Measurements from ENCODE around the gene DYSF. TPM values are rescaled to one million over a fixed set of nuclear protein-coding genes. Genes with fewer than 3 reads are reported as not detected.

Gene DYSF
- polyA plus RNA-seq, 1 of the 3 experiments (the other 2 are of a cell fraction): 0.10 TPM

DNA sequence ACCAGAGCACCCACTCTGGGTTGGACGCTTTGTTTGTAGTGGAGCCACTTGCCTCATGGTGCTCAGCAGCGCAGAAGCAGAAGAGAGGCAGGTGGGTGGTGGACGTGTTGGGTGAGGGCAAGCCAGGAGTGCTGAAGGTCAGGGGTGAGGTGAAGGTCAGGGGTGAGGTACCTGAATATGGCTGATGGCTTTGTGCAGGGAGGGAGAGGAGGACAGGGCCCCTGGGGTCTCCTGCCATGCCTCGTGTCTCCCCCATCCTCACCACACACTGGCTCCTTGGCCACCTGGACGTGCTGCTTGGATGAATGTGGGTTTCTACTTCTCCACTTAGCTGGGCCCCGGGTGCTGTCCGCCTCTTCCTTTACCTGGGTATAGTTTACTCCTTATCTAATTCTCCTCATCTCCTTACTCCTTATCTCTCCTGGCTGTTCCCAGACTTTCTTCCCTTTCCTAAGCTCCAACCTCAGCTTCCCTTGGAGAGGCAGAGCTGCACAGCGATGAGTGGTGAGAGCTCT is 68.1 kb downstream of the DYSF start:
- no peak overlapping the region for H3K27ac ChIP-seq (ENCODE audit: low read depth in 2 of 2, low read length in 1 of 2)
- 27% methylated on average over 8 of the region's 8 CpGs for WGBS (ENCODE audit: low lambda C conversion rate)
- H3K9me3 ChIP-seq: no peaks in the 10 kb centered on the region
- DNase-seq: no peak
- peaks cover 13% of the 10 kb centered on the region; the same call in 1 of the 2 replicates for H3K27me3 ChIP-seq (ENCODE audit: insufficient read depth)
- no peak overlapping the region for H3K4me2 ChIP-seq
- no peak overlapping the region for H2AFZ ChIP-seq (ENCODE audit: low read depth)
- H3K9me2 ChIP-seq: no peaks in the 10 kb centered on the region
- no peaks in the 10 kb centered on the region for H3K36me3 ChIP-seq (replicated peaks in 1 of 2; ENCODE audit: control insufficient read depth in 1 of 2, insufficient read depth in 2 of 2, low read length in 1 of 2)
- no peak overlapping the region for H3K4me3 ChIP-seq (ENCODE audit: low read depth in 2 of 2, low read length in 1 of 2)
- H4K20me1 ChIP-seq (ENCODE audit: insufficient read depth): no peaks in the 10 kb centered on the region
- H3K4me1 ChIP-seq (ENCODE audit: control insufficient read depth in 1 of 2, insufficient read depth in 2 of 2, low read depth in 1 of 2, low read length in 1 of 2): no peaks in the 10 kb centered on the region
- CTCF ChIA-PET: interaction anchor here (1.1 to 1.5 kb wide), 3 partner anchors 8 to 30 kb away, joined by 3 to 8 read pairs (median 7); no protein-coding TSS in a partner anchor
- POLR2A ChIA-PET: no interaction called here
- no peaks in the 10 kb centered on the region for H3K79me2 ChIP-seq (ENCODE audit: insufficient read depth)
- no peaks in the 10 kb centered on the region for H3F3A ChIP-seq (replicated peaks; ENCODE audit: insufficient read depth)
- TF ChIP-seq, protein P1, sequence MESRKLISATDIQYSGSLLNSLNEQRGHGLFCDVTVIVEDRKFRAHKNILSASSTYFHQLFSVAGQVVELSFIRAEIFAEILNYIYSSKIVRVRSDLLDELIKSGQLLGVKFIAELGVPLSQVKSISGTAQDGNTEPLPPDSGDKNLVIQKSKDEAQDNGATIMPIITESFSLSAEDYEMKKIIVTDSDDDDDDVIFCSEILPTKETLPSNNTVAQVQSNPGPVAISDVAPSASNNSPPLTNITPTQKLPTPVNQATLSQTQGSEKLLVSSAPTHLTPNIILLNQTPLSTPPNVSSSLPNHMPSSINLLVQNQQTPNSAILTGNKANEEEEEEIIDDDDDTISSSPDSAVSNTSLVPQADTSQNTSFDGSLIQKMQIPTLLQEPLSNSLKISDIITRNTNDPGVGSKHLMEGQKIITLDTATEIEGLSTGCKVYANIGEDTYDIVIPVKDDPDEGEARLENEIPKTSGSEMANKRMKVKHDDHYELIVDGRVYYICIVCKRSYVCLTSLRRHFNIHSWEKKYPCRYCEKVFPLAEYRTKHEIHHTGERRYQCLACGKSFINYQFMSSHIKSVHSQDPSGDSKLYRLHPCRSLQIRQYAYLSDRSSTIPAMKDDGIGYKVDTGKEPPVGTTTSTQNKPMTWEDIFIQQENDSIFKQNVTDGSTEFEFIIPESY (IDR thresholded peaks at IDR 0.05; ENCODE audit: borderline replicate concordance, low read depth): no peak
- TF ChIP-seq, protein P2, sequence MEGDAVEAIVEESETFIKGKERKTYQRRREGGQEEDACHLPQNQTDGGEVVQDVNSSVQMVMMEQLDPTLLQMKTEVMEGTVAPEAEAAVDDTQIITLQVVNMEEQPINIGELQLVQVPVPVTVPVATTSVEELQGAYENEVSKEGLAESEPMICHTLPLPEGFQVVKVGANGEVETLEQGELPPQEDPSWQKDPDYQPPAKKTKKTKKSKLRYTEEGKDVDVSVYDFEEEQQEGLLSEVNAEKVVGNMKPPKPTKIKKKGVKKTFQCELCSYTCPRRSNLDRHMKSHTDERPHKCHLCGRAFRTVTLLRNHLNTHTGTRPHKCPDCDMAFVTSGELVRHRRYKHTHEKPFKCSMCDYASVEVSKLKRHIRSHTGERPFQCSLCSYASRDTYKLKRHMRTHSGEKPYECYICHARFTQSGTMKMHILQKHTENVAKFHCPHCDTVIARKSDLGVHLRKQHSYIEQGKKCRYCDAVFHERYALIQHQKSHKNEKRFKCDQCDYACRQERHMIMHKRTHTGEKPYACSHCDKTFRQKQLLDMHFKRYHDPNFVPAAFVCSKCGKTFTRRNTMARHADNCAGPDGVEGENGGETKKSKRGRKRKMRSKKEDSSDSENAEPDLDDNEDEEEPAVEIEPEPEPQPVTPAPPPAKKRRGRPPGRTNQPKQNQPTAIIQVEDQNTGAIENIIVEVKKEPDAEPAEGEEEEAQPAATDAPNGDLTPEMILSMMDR (IDR thresholded peaks at IDR 0.05): no peak
- TF ChIP-seq ELF1 (IDR thresholded peaks at IDR 0.05): no peak
- TF ChIP-seq, protein P3, sequence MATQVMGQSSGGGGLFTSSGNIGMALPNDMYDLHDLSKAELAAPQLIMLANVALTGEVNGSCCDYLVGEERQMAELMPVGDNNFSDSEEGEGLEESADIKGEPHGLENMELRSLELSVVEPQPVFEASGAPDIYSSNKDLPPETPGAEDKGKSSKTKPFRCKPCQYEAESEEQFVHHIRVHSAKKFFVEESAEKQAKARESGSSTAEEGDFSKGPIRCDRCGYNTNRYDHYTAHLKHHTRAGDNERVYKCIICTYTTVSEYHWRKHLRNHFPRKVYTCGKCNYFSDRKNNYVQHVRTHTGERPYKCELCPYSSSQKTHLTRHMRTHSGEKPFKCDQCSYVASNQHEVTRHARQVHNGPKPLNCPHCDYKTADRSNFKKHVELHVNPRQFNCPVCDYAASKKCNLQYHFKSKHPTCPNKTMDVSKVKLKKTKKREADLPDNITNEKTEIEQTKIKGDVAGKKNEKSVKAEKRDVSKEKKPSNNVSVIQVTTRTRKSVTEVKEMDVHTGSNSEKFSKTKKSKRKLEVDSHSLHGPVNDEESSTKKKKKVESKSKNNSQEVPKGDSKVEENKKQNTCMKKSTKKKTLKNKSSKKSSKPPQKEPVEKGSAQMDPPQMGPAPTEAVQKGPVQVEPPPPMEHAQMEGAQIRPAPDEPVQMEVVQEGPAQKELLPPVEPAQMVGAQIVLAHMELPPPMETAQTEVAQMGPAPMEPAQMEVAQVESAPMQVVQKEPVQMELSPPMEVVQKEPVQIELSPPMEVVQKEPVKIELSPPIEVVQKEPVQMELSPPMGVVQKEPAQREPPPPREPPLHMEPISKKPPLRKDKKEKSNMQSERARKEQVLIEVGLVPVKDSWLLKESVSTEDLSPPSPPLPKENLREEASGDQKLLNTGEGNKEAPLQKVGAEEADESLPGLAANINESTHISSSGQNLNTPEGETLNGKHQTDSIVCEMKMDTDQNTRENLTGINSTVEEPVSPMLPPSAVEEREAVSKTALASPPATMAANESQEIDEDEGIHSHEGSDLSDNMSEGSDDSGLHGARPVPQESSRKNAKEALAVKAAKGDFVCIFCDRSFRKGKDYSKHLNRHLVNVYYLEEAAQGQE (IDR thresholded peaks at IDR 0.05; ENCODE audit: low read depth, low read length): no peak
- no peak for TF ChIP-seq FOXM1 (IDR thresholded peaks at IDR 0.05; ENCODE audit: low read depth)
- no peak for TF ChIP-seq RAD21 (IDR thresholded peaks at IDR 0.05; ENCODE audit: low read length)
- TF ChIP-seq, protein P4, sequence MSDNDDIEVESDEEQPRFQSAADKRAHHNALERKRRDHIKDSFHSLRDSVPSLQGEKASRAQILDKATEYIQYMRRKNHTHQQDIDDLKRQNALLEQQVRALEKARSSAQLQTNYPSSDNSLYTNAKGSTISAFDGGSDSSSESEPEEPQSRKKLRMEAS (IDR thresholded peaks at IDR 0.05; ENCODE audit: low read depth): no peak
- TF ChIP-seq, protein P5, sequence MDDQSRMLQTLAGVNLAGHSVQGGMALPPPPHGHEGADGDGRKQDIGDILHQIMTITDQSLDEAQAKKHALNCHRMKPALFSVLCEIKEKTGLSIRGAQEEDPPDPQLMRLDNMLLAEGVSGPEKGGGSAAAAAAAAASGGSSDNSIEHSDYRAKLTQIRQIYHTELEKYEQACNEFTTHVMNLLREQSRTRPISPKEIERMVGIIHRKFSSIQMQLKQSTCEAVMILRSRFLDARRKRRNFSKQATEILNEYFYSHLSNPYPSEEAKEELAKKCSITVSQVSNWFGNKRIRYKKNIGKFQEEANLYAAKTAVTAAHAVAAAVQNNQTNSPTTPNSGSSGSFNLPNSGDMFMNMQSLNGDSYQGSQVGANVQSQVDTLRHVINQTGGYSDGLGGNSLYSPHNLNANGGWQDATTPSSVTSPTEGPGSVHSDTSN (IDR thresholded peaks at IDR 0.05): no peak
- no peak for TF ChIP-seq GABPA (IDR thresholded peaks at IDR 0.05; ENCODE audit: low read depth)
- no peak for TF ChIP-seq EP300 (IDR thresholded peaks at IDR 0.05; ENCODE audit: borderline replicate concordance in 1 of 2, low read depth in 1 of 2, low read length in 1 of 2)
- TF ChIP-seq JUND (IDR thresholded peaks at IDR 0.05): no peak
- no peak for TF ChIP-seq EZH2phosphoT487 (IDR thresholded peaks at IDR 0.05; ENCODE audit: borderline replicate concordance, low read depth)
- TF ChIP-seq POLR2AphosphoS5 (IDR thresholded peaks at IDR 0.05; ENCODE audit: low read depth, low read length): no peak
- H3K9ac ChIP-seq: no peak overlapping the region
